ENCODE data around the gene ST3GAL4. TPM values are rescaled to one million over a fixed set of nuclear protein-coding genes. Genes with fewer than 3 reads are reported as not detected.

The ST3GAL4 gene
- total and polyA plus RNA-seq, 9 of the 15 experiments (the other 6 are each of a cell fraction or from before 2014, with no cell fraction given): 0.27 to 22.9 (median 10.5) TPM

DNA sequence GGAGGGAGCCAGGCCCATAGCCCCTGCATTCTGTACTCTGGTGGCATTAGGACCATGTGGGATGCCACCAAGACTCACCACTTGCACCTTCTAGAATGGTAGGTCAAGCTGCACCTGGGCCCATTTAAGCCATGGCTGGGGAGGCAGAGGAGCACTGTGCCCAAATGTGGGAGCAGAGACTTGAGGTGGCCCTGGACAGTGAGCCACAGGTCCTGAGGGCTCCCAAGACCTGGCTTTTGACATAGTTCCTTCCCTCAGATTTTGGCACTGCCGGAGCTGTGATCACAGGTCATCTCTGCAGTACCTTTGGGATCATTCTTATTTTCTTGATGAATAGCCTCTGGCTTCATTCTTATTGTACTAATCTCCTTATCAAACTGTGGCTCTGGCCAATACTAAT, 43.2 kb downstream of the ST3GAL4 start:
- Histone ChIP-seq H3K9me1 (ENCODE audit: control insufficient read depth, insufficient read depth, low read length) (no peaks in the 10 kb centered on the region), H3K4me3 (no peak overlapping the region), H3K4me2 (ENCODE audit: insufficient read depth, low read length) (no peak overlapping the region), H3K9ac (ENCODE audit: insufficient read depth in 1 of 2, low read depth in 2 of 2, low read length in 2 of 2) (no peak overlapping the region), H2AFZ (ENCODE audit: low read depth, low read length) (no peak overlapping the region), H4K20me1 (replicated peaks; ENCODE audit: control insufficient read depth, insufficient read depth, low read length) (peaks cover 8% of the 10 kb centered on the region; the same call in 1 of the 2 replicates), H3K9me3 (replicated peaks; ENCODE audit: control insufficient read depth, insufficient read depth, low read depth, low read length) (no peaks in the 10 kb centered on the region), H3K79me2 (ENCODE audit: control insufficient read depth, insufficient read depth, low read length) (no peaks in the 10 kb centered on the region), H3K27ac (ENCODE audit: extremely low read depth, low read depth, low read length) (no peak overlapping the region), H3K4me1 (replicated peaks in 1 of 2; ENCODE audit: control insufficient read depth in 2 of 2, insufficient read depth in 2 of 2, low read length in 2 of 2) (no peaks in the 10 kb centered on the region), H3K27me3 (ENCODE audit: control insufficient read depth in 2 of 2, insufficient read depth in 2 of 2, low read length in 2 of 2) (no peaks in the 10 kb centered on the region), H3K36me3 (ENCODE audit: control insufficient read depth, insufficient read depth, low read length) (no peaks in the 10 kb centered on the region)
- CTCF ChIA-PET (ENCODE audit: low intra/inter-chr PET ratio): no interaction called here
- BruUV-seq (replicated peaks): no TSS peak
- no peak for TF ChIP-seq CHCHD3 (CRISPR knock-in tag; IDR thresholded peaks at IDR 0.05)
- TF ChIP-seq SIN3A (IDR thresholded peaks at IDR 0.05; ENCODE audit: borderline replicate concordance in 2 of 2, control insufficient read depth in 1 of 2, low read depth in 2 of 2, low read length in 2 of 2): no peak
- TF ChIP-seq ZNF764 (CRISPR knock-in tag; IDR thresholded peaks at IDR 0.05; ENCODE audit: low read depth): no peak
- no peak for TF ChIP-seq THRAP3 (IDR thresholded peaks at IDR 0.05; ENCODE audit: borderline replicate concordance)
- TF ChIP-seq, protein P1, sequence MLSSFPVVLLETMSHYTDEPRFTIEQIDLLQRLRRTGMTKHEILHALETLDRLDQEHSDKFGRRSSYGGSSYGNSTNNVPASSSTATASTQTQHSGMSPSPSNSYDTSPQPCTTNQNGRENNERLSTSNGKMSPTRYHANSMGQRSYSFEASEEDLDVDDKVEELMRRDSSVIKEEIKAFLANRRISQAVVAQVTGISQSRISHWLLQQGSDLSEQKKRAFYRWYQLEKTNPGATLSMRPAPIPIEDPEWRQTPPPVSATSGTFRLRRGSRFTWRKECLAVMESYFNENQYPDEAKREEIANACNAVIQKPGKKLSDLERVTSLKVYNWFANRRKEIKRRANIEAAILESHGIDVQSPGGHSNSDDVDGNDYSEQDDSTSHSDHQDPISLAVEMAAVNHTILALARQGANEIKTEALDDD (IDR thresholded peaks at IDR 0.05): no peak
- no peak for TF ChIP-seq ZNF79 (CRISPR knock-in tag; IDR thresholded peaks at IDR 0.05; ENCODE audit: low read depth)
- TF ChIP-seq ZNF140 (CRISPR knock-in tag; IDR thresholded peaks at IDR 0.05): no peak
- TF ChIP-seq, protein P2, sequence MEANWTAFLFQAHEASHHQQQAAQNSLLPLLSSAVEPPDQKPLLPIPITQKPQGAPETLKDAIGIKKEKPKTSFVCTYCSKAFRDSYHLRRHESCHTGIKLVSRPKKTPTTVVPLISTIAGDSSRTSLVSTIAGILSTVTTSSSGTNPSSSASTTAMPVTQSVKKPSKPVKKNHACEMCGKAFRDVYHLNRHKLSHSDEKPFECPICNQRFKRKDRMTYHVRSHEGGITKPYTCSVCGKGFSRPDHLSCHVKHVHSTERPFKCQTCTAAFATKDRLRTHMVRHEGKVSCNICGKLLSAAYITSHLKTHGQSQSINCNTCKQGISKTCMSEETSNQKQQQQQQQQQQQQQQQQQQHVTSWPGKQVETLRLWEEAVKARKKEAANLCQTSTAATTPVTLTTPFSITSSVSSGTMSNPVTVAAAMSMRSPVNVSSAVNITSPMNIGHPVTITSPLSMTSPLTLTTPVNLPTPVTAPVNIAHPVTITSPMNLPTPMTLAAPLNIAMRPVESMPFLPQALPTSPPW (CRISPR knock-in tag; IDR thresholded peaks at IDR 0.05): no peak
- no peak for TF ChIP-seq GATAD2B (IDR thresholded peaks at IDR 0.05; ENCODE audit: borderline replicate concordance)
- intact Hi-C loops (cut with micrococcal nuclease) (no loop called here), in situ Hi-C loops (cut with MboI) (no loop called here)
- FAIRE-seq (no peak), ATAC-seq (no peak), DNase-seq (ENCODE audit: extremely low read depth in 1 of 4, low spot score in 3 of 4) (no peak)
- WGBS (ENCODE audit: insufficient coverage, low coverage, missing lambda C conversion rate): 92% methylated on average over 1 of the region's 1 CpG
- POLR2A ChIA-PET: no interaction called here

Data from K562 (cell line).